Astrocyte (in vitro differentiated cells and primary cell): ENCODE results near the gene CDHR5. TPM values are rescaled to one million over a fixed set of nuclear protein-coding genes. Genes with fewer than 3 reads are reported as not detected.

ENCODE experiments used
- DNase-seq: peaks from one replicate; pipeline ENCODE4 v3.0.0-alpha.2; 2010; ENCODE audit warnings: low read depth
- FAIRE-seq: peaks from 2 replicates; lab custom pipeline; 2011; peaks lifted over from hg19 to GRCh38; lab: Jason Lieb, UNC
- H2AFZ ChIP-seq: 2 replicates; pipeline ENCODE4 v1.6.0; 2012; ENCODE audit warnings: low read depth, low read length, inconsistent platforms
- H3K27ac ChIP-seq: 2 replicates; pipeline ENCODE4 v1.5.1; 2011; ENCODE audit warnings: low read depth, low read length, inconsistent platforms
- H3K27me3 ChIP-seq: 2 replicates; pipeline ENCODE4 v1.6.0; 2011; ENCODE audit warnings: low read length, inconsistent platforms; ENCODE audit not compliant: insufficient read depth
- H3K36me3 ChIP-seq: 2 replicates; pipeline ENCODE4 v1.5.1; 2011; ENCODE audit warnings: low read length, inconsistent platforms; ENCODE audit not compliant: insufficient read depth
- H3K4me1 ChIP-seq: 2 replicates; pipeline ENCODE4 v1.5.1; 2011; ENCODE audit warnings: low read length, inconsistent platforms; ENCODE audit not compliant: insufficient read depth
- H3K4me2 ChIP-seq: 2 replicates; pipeline ENCODE4 v1.6.0; 2012; ENCODE audit warnings: low read length, inconsistent platforms
- H3K4me3 ChIP-seq: 2 replicates; pipeline ENCODE4 v1.5.1; 2011; ENCODE audit warnings: low read depth, mild to moderate bottlenecking, low read length, inconsistent platforms; ENCODE audit not compliant: insufficient read depth
- H3K79me2 ChIP-seq: 2 replicates; pipeline ENCODE4 v1.6.0; 2012; ENCODE audit warnings: mild to moderate bottlenecking, low read length, inconsistent platforms; ENCODE audit not compliant: insufficient read depth
- H3K9ac ChIP-seq: 2 replicates; pipeline ENCODE4 v1.6.0; 2012; ENCODE audit warnings: mild to moderate bottlenecking, low read length, inconsistent platforms
- H3K9me3 ChIP-seq: 2 replicates; pipeline ENCODE4 v1.5.1; 2012; ENCODE audit warnings: low read depth, mild to moderate bottlenecking, low read length, inconsistent platforms; ENCODE audit not compliant: insufficient read depth
- H4K20me1 ChIP-seq: 2 replicates; pipeline ENCODE4 v1.6.0; 2012; ENCODE audit warnings: low read length, inconsistent platforms; ENCODE audit not compliant: insufficient read depth
- H3K27ac Mint-ChIP-seq: one replicate; pipeline ENCODE4 v1.8.0; 2021; ENCODE audit warnings: mild to moderate bottlenecking, mixed read lengths; ENCODE audit not compliant: unreplicated experiment
- H3K27me3 Mint-ChIP-seq: one replicate; pipeline ENCODE4 v1.8.0; 2021; ENCODE audit warnings: low read depth, mixed read lengths; ENCODE audit not compliant: unreplicated experiment
- H3K36me3 Mint-ChIP-seq: one replicate; pipeline ENCODE4 v1.8.0; 2021; ENCODE audit warnings: low read depth, mixed read lengths; ENCODE audit not compliant: unreplicated experiment
- H3K4me1 Mint-ChIP-seq: one replicate; pipeline ENCODE4 v1.8.0; 2021; ENCODE audit warnings: low read depth, mixed read lengths; ENCODE audit not compliant: unreplicated experiment
- H3K4me3 Mint-ChIP-seq: one replicate; pipeline ENCODE4 v1.8.0; 2021; ENCODE audit warnings: mild to moderate bottlenecking, moderate library complexity, mixed read lengths; ENCODE audit not compliant: unreplicated experiment
- H3K9me3 Mint-ChIP-seq: one replicate; pipeline ENCODE4 v1.8.0; 2021; ENCODE audit warnings: mild to moderate bottlenecking, mixed read lengths; ENCODE audit not compliant: unreplicated experiment
- CTCF ChIP-seq: IDR thresholded peaks from 2 replicates; pipeline ENCODE4 v1.5.1; 2011; ENCODE audit warnings: low read depth, mild to moderate bottlenecking, inconsistent platforms, low read length, moderate library complexity; ENCODE audit not compliant: insufficient read depth
- EZH2 ChIP-seq: IDR thresholded peaks from 2 replicates; pipeline ENCODE4 v1.6.1; 2012; ENCODE audit warnings: mild to moderate bottlenecking, low read length, inconsistent platforms; ENCODE audit not compliant: insufficient read depth
- total RNA-seq: library from RNA; stranded (reverse); gene quantifications from 2 replicates; pipeline ENCODE4 v1.2.1, GENCODE V29; 2021

The CDHR5 gene
- total RNA-seq, 1 donor from 2014 or later, result not detected

GRCh38 chr11:623999-624704, 603 bp downstream of the CDHR5 start:
- peaks cover 4% of the 10 kb centered on the region for H3K9me3 Mint-ChIP-seq

GRCh38 chr11:623349-623869, 1.3 kb downstream of the CDHR5 start:
- H3K36me3 Mint-ChIP-seq, result peaks cover 11% of the 10 kb centered on the region
- Histone ChIP-seq H2AFZ (no peak overlapping the region), H3K4me2 (no peak overlapping the region), H3K4me3 (no peak overlapping the region), H3K36me3 (no peaks in the 10 kb centered on the region), H3K9ac (no peak overlapping the region), H3K4me1 (peaks cover 4% of the 10 kb centered on the region), H3K27me3 (peaks cover 2% of the 10 kb centered on the region), H3K27ac (no peak overlapping the region), H4K20me1 (no peaks in the 10 kb centered on the region), H3K79me2 (no peaks in the 10 kb centered on the region), H3K9me3 (no peaks in the 10 kb centered on the region)
- FAIRE-seq (no peak), DNase-seq (no peak)
- TF ChIP-seq CTCF (no peak), EZH2 (no peak)
- H3K27ac Mint-ChIP-seq, result peak overlapping the region; percentile 20
- H3K4me3 Mint-ChIP-seq, result no peak overlapping the region
- H3K4me1 Mint-ChIP-seq, result peaks cover 10% of the 10 kb centered on the region
- H3K9me3 Mint-ChIP-seq, result peaks cover 2% of the 10 kb centered on the region
- H3K27me3 Mint-ChIP-seq, result no peaks in the 10 kb centered on the region

More at GRCh38 chr11:623999-624704, 603 bp downstream of the CDHR5 start:
- Mint-ChIP-seq H3K4me3 (no peak overlapping the region), H3K36me3 (peaks cover 12% of the 10 kb centered on the region), H3K27ac (no peak overlapping the region), H3K4me1 (peaks cover 16% of the 10 kb centered on the region), H3K27me3 (no peaks in the 10 kb centered on the region)
- Histone ChIP-seq H3K4me2 (no peak overlapping the region), H2AFZ (no peak overlapping the region), H3K4me3 (no peak overlapping the region), H3K27me3 (peaks cover 2% of the 10 kb centered on the region), H3K9me3 (no peaks in the 10 kb centered on the region), H4K20me1 (peaks cover under 1% of the 10 kb centered on the region), H3K79me2 (no peaks in the 10 kb centered on the region), H3K4me1 (peaks cover 9% of the 10 kb centered on the region), H3K9ac (no peak overlapping the region), H3K27ac (no peak overlapping the region), H3K36me3 (no peaks in the 10 kb centered on the region)
- no peak for FAIRE-seq
- TF ChIP-seq CTCF (no peak), EZH2 (no peak)
- no peak for DNase-seq

- no peaks in the 10 kb centered on the region for H3K9me3 Mint-ChIP-seq
- Histone ChIP-seq H3K36me3 (no peaks in the 10 kb centered on the region), H3K27me3 (peaks cover 2% of the 10 kb centered on the region), H2AFZ (no peak overlapping the region), H3K9ac (no peak overlapping the region), H3K4me1 (no peaks in the 10 kb centered on the region), H3K9me3 (no peaks in the 10 kb centered on the region), H3K27ac (no peak overlapping the region), H4K20me1 (no peaks in the 10 kb centered on the region), H3K79me2 (no peaks in the 10 kb centered on the region), H3K4me3 (no peak overlapping the region), H3K4me2 (no peak overlapping the region)
- peaks cover 6% of the 10 kb centered on the region for H3K36me3 Mint-ChIP-seq
- H3K27me3 Mint-ChIP-seq, result no peaks in the 10 kb centered on the region
- H3K4me1 Mint-ChIP-seq, result peaks cover 3% of the 10 kb centered on the region
- no peak overlapping the region for H3K27ac Mint-ChIP-seq
- FAIRE-seq, result no peak
- TF ChIP-seq CTCF, result no peak
- no peak for TF ChIP-seq EZH2
- H3K4me3 Mint-ChIP-seq, result no peak overlapping the region
- no peak for DNase-seq
Observed at GRCh38 chr11:621838-622237, 2.9 kb downstream of the CDHR5 start.
